Adrenal gland (tissue), 5 donors: ENCODE measurements around the gene PAXIP1.

ENCODE experiments used
- POLR2A ChIP-seq, 2 donors: fragments of 450-650 bp; IDR thresholded peaks; one replicate each; pipeline ENCODE4 v1.6.1; 2017; ENCODE audit warnings: antibody characterized with exemption in 2 of 2, mild to moderate bottlenecking in 2 of 2, moderate library complexity in 1 of 2
- TF ChIP-seq, protein P1 (sequence below), 6 experiments: fragments of 450-650 bp in 4 of 6; fragments of 200-600 bp in 2 of 6; sonication (generic) in 1 of 6; IDR thresholded peaks; 1 replicate in 5 of 6; 2 replicates in 1 of 6; pipeline versions ENCODE4 v1.5.1 to v1.8.0; 2016 to 2021; ENCODE audit warnings: antibody characterized with exemption in 6 of 6, mild to moderate bottlenecking in 2 of 6, moderate library complexity in 1 of 6
- donor health status: DM: no; HTN: no; CAD: no.

- TF ChIP-seq, protein P1, sequence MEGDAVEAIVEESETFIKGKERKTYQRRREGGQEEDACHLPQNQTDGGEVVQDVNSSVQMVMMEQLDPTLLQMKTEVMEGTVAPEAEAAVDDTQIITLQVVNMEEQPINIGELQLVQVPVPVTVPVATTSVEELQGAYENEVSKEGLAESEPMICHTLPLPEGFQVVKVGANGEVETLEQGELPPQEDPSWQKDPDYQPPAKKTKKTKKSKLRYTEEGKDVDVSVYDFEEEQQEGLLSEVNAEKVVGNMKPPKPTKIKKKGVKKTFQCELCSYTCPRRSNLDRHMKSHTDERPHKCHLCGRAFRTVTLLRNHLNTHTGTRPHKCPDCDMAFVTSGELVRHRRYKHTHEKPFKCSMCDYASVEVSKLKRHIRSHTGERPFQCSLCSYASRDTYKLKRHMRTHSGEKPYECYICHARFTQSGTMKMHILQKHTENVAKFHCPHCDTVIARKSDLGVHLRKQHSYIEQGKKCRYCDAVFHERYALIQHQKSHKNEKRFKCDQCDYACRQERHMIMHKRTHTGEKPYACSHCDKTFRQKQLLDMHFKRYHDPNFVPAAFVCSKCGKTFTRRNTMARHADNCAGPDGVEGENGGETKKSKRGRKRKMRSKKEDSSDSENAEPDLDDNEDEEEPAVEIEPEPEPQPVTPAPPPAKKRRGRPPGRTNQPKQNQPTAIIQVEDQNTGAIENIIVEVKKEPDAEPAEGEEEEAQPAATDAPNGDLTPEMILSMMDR (IDR thresholded peaks at IDR 0.05), result no peak
- TF ChIP-seq POLR2A (IDR thresholded peaks at IDR 0.05), result peak; percentile 58 to 69
Measured at GRCh38 chr7:155003376-155004214, 671 bp upstream of the PAXIP1 start.
